Aorta (tissue), 5 donors: ENCODE results near the gene GUCD1. TPM values are rescaled to one million over a fixed set of nuclear protein-coding genes. Genes with fewer than 3 reads are reported as not detected.

Experiments used
- ATAC-seq: fragments of 200-7000 bp; cut with Tn5 transposase; one replicate; pipeline ENCODE4 v1.9.1; 2022; ENCODE audit warnings: moderate library complexity; ENCODE audit not compliant: low FRiP score
- DNase-seq, 2 donors: peaks; one replicate each; pipeline ENCODE4 v3.0.0-alpha.2; 2020
- H3K27ac ChIP-seq, 2 donors: one replicate each; pipeline ENCODE4 v1.5.1; 2013; ENCODE audit warnings: low read length in 2 of 2, mild to moderate bottlenecking in 2 of 2, moderate library complexity in 2 of 2, control low read depth in 1 of 2, inconsistent platforms in 1 of 2, low read depth in 1 of 2
- H3K27me3 ChIP-seq, 2 donors: one replicate each; pipeline ENCODE4 v1.6.1; 2013; ENCODE audit warnings: control low read depth in 1 of 2, low read length in 1 of 2, mild to moderate bottlenecking in 1 of 2, moderate library complexity in 1 of 2; ENCODE audit not compliant: insufficient read depth in 2 of 2, control insufficient read depth in 1 of 2
- H3K36me3 ChIP-seq, 2 donors: one replicate each; pipeline ENCODE4 v1.6.1; 2013; ENCODE audit warnings: control low read depth in 1 of 2, low read length in 1 of 2, mild to moderate bottlenecking in 1 of 2; ENCODE audit not compliant: insufficient read depth in 2 of 2, control insufficient read depth in 1 of 2
- H3K4me1 ChIP-seq, 2 donors: one replicate each; pipeline ENCODE4 v1.6.1; 2013; ENCODE audit warnings: low read length in 2 of 2, control low read depth in 1 of 2, mild to moderate bottlenecking in 1 of 2, moderate library complexity in 1 of 2; ENCODE audit not compliant: insufficient read depth in 2 of 2, control insufficient read depth in 1 of 2
- H3K4me3 ChIP-seq, 2 donors: one replicate each; pipeline ENCODE4 v1.5.1; 2013; ENCODE audit warnings: low read length in 2 of 2, control low read depth in 1 of 2, mild to moderate bottlenecking in 1 of 2
- H3K9me3 ChIP-seq: one replicate; pipeline ENCODE4 v1.6.1; 2013; ENCODE audit warnings: mild to moderate bottlenecking, low read length; ENCODE audit not compliant: control insufficient read depth
- WGBS, 2 donors: extraction: QIAGEN DNeasy Blood & Tissue Kit; methylation state at CpG; one replicate each; pipeline ENCODE4 v1.1.7; 2013; 5-methylcytosine and 5-hydroxymethylcytosine counted together
- intact Hi-C, 2 donors: fragments of 100-400 bp; cut with DNase I; formaldehyde crosslinking; loops; one replicate each; pipeline versions ENCODE4 v1.14.2 to v1.15.0; 2022
- polyA plus RNA-seq, 2 donors: library from polyadenylated mRNA; stranded (reverse); fragments of 200-250 nt; gene quantifications; one replicate each; pipeline ENCODE4 v1.2.3, GENCODE V29; 2013
- total RNA-seq, 2 donors: library from RNA; stranded (reverse); fragmentation: NEBNext Ultra II Directional; extraction: Animal tissue kit (Norgen Biotek cat#: 25700); gene quantifications; one replicate each; pipeline ENCODE4 v1.2.1, GENCODE V29; 2021
- donor health status: healthy with polysubstance abuse.
- donor health status: Bipolar disorder and iron deficiency.
- donor health status: DM: no; HTN: no; CAD: no.
- donor health status: DM: no; HTN: no; CAD: no.
- donor health status: DM: yes; HTN: yes; CAD: no.

The GUCD1 gene
- total and polyA plus RNA-seq, 4 donors, result 42.2 to 71.6 (median 63.8) TPM

DNA sequence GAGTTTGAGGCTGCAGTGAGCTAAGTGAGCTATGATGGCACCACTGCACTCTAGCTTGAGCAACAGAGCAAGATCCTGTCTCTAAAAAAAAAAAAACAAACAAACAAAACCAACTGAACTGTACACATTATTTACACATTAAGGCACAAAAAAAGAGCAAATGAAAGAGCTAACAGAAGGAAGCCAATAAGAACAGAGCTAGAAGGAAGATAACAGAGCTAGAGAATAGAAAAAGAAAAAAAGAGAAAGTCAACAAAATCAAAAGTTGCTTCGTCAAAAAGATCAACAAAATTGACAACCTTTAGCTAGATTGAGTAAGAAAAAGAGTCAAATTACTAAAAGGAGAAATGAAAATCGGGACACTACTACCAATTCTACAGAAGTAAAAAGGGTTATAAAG lies 25.0 kb downstream of the GUCD1 start:
- 90 to 95% methylated on average over 2 of the region's 2 CpGs for WGBS, 2 donors
- no peaks in the 10 kb centered on the region for H3K36me3 ChIP-seq
- no peaks in the 10 kb centered on the region for H3K27me3 ChIP-seq
- no peak for DNase-seq
- H3K9me3 ChIP-seq, result no peaks in the 10 kb centered on the region
- H3K4me1 ChIP-seq, result no peaks in the 10 kb centered on the region
- no peak for ATAC-seq
- H3K4me3 ChIP-seq, result no peak overlapping the region
- no peak overlapping the region for H3K27ac ChIP-seq
- intact Hi-C loops, result loop anchor here in 1 of 2 donors (10.0 kb wide), 1 partner anchor 205 kb away; no protein-coding TSS in a partner anchor

DNA sequence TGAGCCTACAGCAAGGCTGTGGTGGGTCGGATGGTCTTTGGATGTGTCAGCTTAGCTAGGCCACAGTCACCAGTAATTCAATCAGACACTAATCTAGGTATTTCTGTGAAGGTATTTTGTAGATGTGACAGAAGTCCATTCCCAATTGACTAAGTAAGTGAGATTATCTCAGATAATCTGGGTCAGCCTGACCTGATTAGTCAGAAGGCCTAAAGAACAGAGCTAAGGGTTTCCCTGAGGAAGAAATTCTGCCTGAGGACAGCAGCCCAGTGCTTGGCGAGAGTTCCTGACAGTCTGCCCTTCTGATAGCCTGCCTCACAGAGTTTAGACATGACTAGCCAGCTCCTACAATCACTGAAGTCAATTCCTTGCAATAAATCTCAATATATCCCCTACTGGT lies 28.7 kb downstream of the GUCD1 start:
- no peaks in the 10 kb centered on the region for H3K27me3 ChIP-seq
- WGBS, 2 donors, result 86 to 93% methylated on average over 2 of the region's 2 CpGs
- H3K4me1 ChIP-seq, result no peaks in the 10 kb centered on the region
- no peak overlapping the region for H3K4me3 ChIP-seq
- intact Hi-C loops, result loop anchor here in 1 of 2 donors (10.0 kb wide), 1 partner anchor 201 kb away; no protein-coding TSS in a partner anchor
- ATAC-seq (no peak), DNase-seq (no peak)
- H3K27ac ChIP-seq, result no peak overlapping the region
- no peaks in the 10 kb centered on the region for H3K9me3 ChIP-seq
- no peaks in the 10 kb centered on the region for H3K36me3 ChIP-seq

DNA sequence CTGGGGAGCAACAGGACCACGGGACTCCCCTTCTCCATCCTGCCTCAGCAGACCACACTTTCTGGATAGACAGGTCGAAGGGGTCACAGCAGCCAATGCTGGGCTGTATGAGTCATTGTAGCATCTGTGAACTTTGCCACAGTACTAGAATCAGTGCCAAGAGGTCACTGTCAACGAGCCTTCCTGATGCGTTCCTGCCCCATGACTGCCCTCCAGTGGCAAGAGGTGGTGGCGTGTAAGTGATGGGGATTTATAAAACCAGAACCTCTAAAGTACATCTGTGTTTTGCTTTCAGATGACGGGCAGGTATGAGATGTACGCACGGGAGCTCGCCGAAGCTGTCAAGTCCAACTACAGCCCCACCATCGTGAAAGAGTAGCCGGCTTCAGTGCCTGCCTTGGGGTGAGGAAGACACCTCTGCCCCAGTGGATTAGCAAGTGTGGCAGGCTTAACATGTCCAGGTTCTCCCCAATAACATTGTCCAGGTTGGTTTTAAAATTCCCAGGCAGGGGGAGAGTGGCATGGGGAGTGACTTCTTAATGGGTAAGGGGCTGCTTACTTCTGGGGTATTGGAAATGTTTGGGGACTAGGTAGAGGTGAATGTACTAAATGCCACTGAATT lies 29.4 kb downstream of the GUCD1 start:
- no peaks in the 10 kb centered on the region for H3K4me1 ChIP-seq
- H3K9me3 ChIP-seq, result no peaks in the 10 kb centered on the region
- no peaks in the 10 kb centered on the region for H3K36me3 ChIP-seq
- DNase-seq (peak; percentile 76 to 89), ATAC-seq (peak; percentile 88)
- H3K27me3 ChIP-seq, result no peaks in the 10 kb centered on the region
- H3K27ac ChIP-seq, result no peak overlapping the region
- H3K4me3 ChIP-seq, result no peak overlapping the region
- intact Hi-C loops, result loop anchor here in 1 of 2 donors (10.0 kb wide), 1 partner anchor 201 kb away; no protein-coding TSS in a partner anchor
- 29 to 41% methylated on average over 12 of the region's 12 CpGs for WGBS, 2 donors

DNA sequence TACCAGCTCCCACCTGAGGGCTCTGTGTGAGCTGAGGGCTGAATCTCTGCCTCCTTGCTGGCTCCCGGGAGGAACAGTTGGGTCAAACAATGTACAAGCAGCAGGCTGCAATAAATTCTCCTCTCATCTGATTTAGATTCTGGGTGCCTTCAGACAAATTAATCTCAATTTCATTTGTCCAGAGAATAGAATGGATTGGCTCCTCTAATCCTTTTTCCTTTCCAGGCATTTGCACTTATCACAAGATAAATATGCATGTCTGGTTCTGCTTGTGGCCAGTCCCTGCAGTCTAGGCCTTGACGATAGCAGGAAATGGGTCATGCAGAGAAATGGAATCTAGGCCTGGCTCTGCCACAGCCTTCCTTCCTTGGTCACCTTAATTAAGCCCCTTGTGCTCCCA lies 31.1 kb downstream of the GUCD1 start:
- ATAC-seq, result no peak
- intact Hi-C loops, result loop anchor here (5.0 to 10.0 kb wide), 3 partner anchors 102 to 199 kb away; no protein-coding TSS in a partner anchor
- peak overlapping the region in 1 of 2 donors; percentile 17 for H3K27ac ChIP-seq
- no peak for DNase-seq
- no peaks in the 10 kb centered on the region for H3K9me3 ChIP-seq
- WGBS, 2 donors, result 2 to 12% methylated on average over 2 of the region's 2 CpGs
- no peak overlapping the region for H3K4me3 ChIP-seq
- no peaks in the 10 kb centered on the region for H3K4me1 ChIP-seq
- no peaks in the 10 kb centered on the region for H3K27me3 ChIP-seq
- no peaks in the 10 kb centered on the region for H3K36me3 ChIP-seq

DNA sequence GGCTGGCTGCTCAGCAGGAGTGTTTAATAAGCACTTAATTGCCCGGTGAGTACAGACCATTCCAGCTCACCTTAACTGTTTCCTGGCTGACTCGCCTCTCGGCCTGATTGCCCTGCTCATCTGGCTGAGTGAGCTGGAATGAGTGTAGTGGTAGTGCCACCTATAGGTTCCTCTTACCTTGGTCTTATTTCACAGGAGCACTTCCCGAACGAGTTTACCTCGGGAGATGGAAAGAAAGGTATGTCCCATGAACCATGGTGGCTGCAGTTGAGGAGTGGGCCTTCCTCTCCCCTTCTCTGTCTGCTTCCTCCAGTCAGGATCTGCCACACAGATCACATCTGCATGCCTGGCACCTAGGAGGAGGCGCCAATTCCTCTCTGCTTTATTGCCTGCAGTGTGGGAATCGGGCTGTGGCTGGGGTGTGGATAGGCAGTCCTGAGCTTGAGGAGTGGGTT lies 33.1 kb downstream of the GUCD1 start:
- no peak for ATAC-seq

DNA sequence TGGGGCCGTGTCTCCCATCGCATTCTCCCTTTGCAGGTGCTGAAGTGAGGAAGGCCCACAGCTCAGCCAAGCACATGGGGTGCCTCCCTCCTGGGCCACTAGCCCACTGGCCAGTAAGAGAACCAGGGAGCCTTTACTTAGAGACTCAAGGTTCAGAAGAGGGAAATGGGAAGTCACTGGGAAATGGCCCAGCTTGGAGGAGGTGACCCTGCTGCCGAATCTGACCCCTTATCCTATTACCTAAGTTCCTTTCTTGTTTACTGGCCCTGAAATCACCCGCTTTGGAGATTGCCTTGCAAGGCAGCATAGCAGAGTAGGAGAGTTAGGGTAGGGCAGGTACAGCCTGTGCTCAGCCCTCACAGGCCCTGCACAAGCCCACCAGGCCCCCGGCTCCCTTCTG lies 35.4 kb downstream of the GUCD1 start:
- H3K4me3 ChIP-seq, result no peak overlapping the region
- 95 to 96% methylated on average over 5 of the region's 5 CpGs for WGBS, 2 donors
- ATAC-seq (no peak), DNase-seq (no peak)
- H3K4me1 ChIP-seq, result no peaks in the 10 kb centered on the region
- no peak overlapping the region for H3K27ac ChIP-seq
- no peaks in the 10 kb centered on the region for H3K36me3 ChIP-seq
- no peaks in the 10 kb centered on the region for H3K27me3 ChIP-seq
- intact Hi-C loops, result no loop called here
- H3K9me3 ChIP-seq, result no peaks in the 10 kb centered on the region

More for the DNA sequence above, 33.1 kb downstream of the GUCD1 start:
- DNase-seq, result no peak
- Histone ChIP-seq H3K27me3 (no peaks in the 10 kb centered on the region), H3K4me3 (no peak overlapping the region), H3K27ac (no peak overlapping the region), H3K4me1 (no peaks in the 10 kb centered on the region), H3K36me3 (no peaks in the 10 kb centered on the region), H3K9me3 (no peaks in the 10 kb centered on the region)
- WGBS, 2 donors, result 51 to 54% methylated on average over 8 of the region's 8 CpGs
- intact Hi-C loops, result loop anchor here (5.0 to 10.0 kb wide), 3 partner anchors 100 to 197 kb away; no protein-coding TSS in a partner anchor

DNA sequence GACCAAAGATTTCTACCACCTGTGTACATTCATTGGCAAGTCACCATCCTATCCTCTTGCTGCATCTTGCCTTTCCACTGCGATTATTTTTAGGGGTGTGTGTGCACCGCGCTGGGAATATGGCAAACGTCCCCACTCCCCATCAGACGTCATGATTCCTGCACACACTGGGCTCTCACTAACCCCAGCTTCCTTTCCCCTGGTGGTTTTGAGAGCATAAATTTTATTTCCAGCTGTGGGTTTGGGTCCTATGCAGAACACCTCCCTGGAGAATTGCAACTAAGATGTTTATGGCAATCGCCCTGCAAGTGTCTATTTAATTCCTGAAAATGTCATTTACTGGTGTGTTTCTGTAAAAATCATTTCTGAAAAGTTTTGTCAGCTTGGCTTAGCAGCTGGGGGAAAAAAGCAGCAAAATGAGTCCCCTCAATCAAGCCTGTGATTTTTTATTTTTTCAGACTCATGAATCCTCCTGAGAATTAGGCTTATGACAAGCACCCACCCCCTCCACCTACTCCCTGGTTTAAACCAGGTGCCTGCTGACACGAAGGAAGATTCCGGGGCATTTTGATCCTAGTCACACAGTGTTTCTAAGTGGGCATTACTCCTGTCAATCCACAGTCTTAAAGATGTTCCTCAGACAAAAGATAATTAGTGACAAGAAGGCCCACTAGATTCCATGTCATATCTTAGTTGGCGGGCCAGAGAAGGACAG lies 36.0 kb downstream of the GUCD1 start:
- 89 to 93% methylated on average over 9 of the region's 9 CpGs for WGBS, 2 donors
- H3K27me3 ChIP-seq, result no peaks in the 10 kb centered on the region
- intact Hi-C loops, result no loop called here
- H3K4me3 ChIP-seq, result no peak overlapping the region
- no peaks in the 10 kb centered on the region for H3K4me1 ChIP-seq
- no peak for ATAC-seq
- no peaks in the 10 kb centered on the region for H3K9me3 ChIP-seq
- no peak overlapping the region for H3K27ac ChIP-seq
- H3K36me3 ChIP-seq, result no peaks in the 10 kb centered on the region
- no peak for DNase-seq

DNA sequence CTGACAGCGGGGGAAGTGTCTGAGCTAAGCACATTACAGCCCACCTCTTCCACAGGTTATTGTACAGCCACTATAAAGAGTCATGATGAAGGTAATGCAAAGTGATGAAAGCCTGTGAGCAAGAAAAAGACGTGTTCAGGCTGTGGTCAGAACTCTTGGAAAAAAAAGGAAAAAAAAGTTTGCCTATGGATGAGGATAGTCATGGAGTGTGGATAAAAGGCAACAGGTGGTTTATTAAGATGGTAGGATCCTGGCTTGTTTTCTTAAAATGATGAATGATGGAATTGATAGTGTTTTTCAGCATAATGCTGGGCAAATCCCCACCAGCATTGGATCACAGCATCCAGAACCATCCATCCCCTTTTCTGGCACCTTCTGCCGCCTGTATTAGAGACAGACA lies 36.7 kb downstream of the GUCD1 start:
- DNase-seq (no peak), ATAC-seq (no peak)
- intact Hi-C loops, result no loop called here
- H3K36me3 ChIP-seq, result no peaks in the 10 kb centered on the region
- H3K9me3 ChIP-seq, result no peaks in the 10 kb centered on the region
- no peak overlapping the region for H3K27ac ChIP-seq
- no peak overlapping the region for H3K4me3 ChIP-seq
- no peaks in the 10 kb centered on the region for H3K27me3 ChIP-seq
- WGBS, 2 donors, result 93 to 94% methylated on average over 3 of the region's 3 CpGs
- no peaks in the 10 kb centered on the region for H3K4me1 ChIP-seq

DNA sequence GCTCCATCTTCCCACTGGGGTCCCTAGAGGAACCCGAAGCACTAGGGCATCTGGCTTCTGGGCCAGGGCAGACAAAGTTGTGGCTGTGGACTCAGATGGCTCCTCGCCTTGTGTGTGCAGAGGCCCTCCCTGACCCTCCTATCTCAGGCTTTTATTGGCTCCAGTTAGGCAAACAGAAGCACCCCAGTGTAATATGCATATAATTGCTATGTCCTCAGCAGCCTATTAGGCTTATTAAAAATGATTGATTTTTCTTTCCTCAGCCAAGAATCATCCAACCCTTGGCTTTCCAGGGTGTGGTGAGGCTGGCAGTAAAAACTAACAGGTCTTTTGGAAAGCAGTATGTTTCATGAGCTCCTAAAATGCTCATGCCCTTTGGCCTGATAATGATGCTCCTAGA lies 37.5 kb downstream of the GUCD1 start:
- Histone ChIP-seq H3K36me3 (no peaks in the 10 kb centered on the region), H3K27ac (no peak overlapping the region), H3K9me3 (no peaks in the 10 kb centered on the region), H3K27me3 (no peaks in the 10 kb centered on the region), H3K4me3 (no peak overlapping the region), H3K4me1 (no peaks in the 10 kb centered on the region)
- DNase-seq, result no peak
- 92 to 95% methylated on average over 2 of the region's 2 CpGs for WGBS, 2 donors
- ATAC-seq, result no peak
- intact Hi-C loops, result no loop called here
